Measurements from ENCODE around the gene CCDC28B.

DNA sequence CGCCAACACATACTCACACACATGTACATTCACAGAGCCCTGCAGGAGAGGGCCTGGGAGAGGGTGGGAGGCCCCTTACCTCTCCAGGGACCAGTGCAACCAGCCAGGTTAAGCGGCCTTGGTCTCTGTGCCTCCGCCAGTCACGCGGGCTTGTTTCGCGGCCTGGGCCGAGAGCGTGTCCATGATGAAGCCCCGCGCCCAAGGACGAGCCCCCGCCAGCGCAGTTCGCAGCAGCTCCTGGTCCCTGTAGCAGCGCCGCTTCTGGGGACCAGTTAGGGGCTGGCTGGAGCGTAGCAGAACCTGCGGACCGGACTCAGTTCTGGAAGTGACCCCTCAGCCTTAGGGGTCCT is 39.4 kb downstream of the CCDC28B start:
- TF ChIP-seq, protein P1, sequence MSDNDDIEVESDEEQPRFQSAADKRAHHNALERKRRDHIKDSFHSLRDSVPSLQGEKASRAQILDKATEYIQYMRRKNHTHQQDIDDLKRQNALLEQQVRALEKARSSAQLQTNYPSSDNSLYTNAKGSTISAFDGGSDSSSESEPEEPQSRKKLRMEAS (IDR thresholded peaks at IDR 0.05) = no peak
- peak; percentile 77; the same call in 1 of the 2 replicates for TF ChIP-seq ZBTB7A (IDR thresholded peaks at IDR 0.05; ENCODE audit: low read depth)
- TF ChIP-seq, protein P2, sequence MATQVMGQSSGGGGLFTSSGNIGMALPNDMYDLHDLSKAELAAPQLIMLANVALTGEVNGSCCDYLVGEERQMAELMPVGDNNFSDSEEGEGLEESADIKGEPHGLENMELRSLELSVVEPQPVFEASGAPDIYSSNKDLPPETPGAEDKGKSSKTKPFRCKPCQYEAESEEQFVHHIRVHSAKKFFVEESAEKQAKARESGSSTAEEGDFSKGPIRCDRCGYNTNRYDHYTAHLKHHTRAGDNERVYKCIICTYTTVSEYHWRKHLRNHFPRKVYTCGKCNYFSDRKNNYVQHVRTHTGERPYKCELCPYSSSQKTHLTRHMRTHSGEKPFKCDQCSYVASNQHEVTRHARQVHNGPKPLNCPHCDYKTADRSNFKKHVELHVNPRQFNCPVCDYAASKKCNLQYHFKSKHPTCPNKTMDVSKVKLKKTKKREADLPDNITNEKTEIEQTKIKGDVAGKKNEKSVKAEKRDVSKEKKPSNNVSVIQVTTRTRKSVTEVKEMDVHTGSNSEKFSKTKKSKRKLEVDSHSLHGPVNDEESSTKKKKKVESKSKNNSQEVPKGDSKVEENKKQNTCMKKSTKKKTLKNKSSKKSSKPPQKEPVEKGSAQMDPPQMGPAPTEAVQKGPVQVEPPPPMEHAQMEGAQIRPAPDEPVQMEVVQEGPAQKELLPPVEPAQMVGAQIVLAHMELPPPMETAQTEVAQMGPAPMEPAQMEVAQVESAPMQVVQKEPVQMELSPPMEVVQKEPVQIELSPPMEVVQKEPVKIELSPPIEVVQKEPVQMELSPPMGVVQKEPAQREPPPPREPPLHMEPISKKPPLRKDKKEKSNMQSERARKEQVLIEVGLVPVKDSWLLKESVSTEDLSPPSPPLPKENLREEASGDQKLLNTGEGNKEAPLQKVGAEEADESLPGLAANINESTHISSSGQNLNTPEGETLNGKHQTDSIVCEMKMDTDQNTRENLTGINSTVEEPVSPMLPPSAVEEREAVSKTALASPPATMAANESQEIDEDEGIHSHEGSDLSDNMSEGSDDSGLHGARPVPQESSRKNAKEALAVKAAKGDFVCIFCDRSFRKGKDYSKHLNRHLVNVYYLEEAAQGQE (IDR thresholded peaks at IDR 0.05; ENCODE audit: low read depth) = no peak
- TF ChIP-seq RAD21 (IDR thresholded peaks at IDR 0.05; ENCODE audit: low read depth) = no peak
- no peak for TF ChIP-seq TCF12 (IDR thresholded peaks at IDR 0.05; ENCODE audit: low read depth)
- no peak for TF ChIP-seq EP300 (IDR thresholded peaks at IDR 0.05; ENCODE audit: borderline replicate concordance)
- TF ChIP-seq NFIC (IDR thresholded peaks at IDR 0.05) = no peak
